ENCODE data around the gene SPATA20. TPM values are rescaled to one million over a fixed set of nuclear protein-coding genes. Genes with fewer than 3 reads are reported as not detected.

Gene SPATA20
- total RNA-seq, 1 experiment from 2014 or later, result 149 TPM

DNA sequence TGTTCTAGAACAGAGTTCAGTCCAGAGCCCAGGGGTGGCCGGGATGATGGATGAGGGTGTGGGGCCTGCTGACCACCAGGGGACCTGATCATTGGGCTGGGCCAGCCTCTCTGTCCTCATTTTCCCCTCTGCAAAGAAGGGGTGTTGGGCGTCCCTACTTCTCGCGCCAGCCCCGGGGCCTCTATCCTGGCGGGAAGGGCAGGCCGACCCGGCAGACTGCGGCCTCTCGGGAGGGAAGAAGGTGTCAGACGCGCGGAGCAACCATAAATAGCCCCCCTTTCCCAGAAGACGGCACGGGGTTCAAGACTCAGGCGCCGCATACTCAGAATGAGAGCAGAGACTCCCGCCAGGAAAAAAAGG, 11.6 kb downstream of the SPATA20 start:
- ChIA-PET POLR2A (no interaction called here), CTCF (no interaction called here)
- H3K27ac Mint-ChIP-seq (ENCODE audit: unreplicated experiment), result no peak overlapping the region
- TF ChIP-seq, protein P1, sequence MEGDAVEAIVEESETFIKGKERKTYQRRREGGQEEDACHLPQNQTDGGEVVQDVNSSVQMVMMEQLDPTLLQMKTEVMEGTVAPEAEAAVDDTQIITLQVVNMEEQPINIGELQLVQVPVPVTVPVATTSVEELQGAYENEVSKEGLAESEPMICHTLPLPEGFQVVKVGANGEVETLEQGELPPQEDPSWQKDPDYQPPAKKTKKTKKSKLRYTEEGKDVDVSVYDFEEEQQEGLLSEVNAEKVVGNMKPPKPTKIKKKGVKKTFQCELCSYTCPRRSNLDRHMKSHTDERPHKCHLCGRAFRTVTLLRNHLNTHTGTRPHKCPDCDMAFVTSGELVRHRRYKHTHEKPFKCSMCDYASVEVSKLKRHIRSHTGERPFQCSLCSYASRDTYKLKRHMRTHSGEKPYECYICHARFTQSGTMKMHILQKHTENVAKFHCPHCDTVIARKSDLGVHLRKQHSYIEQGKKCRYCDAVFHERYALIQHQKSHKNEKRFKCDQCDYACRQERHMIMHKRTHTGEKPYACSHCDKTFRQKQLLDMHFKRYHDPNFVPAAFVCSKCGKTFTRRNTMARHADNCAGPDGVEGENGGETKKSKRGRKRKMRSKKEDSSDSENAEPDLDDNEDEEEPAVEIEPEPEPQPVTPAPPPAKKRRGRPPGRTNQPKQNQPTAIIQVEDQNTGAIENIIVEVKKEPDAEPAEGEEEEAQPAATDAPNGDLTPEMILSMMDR (IDR thresholded peaks at IDR 0.05; ENCODE audit: insufficient read depth in 1 of 2, low read depth in 1 of 2, low read length in 1 of 2, severe bottlenecking in 1 of 2, unreplicated experiment in 1 of 2), result no peak
- Histone ChIP-seq H3K4me1 (peaks cover 16% of the 10 kb centered on the region), H3K36me3 (ENCODE audit: control insufficient read depth, insufficient read depth, low read length) (no peaks in the 10 kb centered on the region), H3K9me3 (no peaks in the 10 kb centered on the region), H3K4me3 (ENCODE audit: low read depth, low read length) (no peak overlapping the region), H3K27me3 (replicated peaks; ENCODE audit: control insufficient read depth, insufficient read depth, low read length) (peaks cover 11% of the 10 kb centered on the region)
- H3K27me3 Mint-ChIP-seq (ENCODE audit: insufficient read depth, unreplicated experiment), result peaks cover 12% of the 10 kb centered on the region
- H3K4me1 Mint-ChIP-seq (ENCODE audit: low read depth, unreplicated experiment), result no peaks in the 10 kb centered on the region
- H3K4me3 Mint-ChIP-seq (ENCODE audit: unreplicated experiment), result peak overlapping the region; percentile 87
- BruUV-seq (replicated peaks), result no TSS peak
- peaks cover 27% of the 10 kb centered on the region for H3K36me3 Mint-ChIP-seq (ENCODE audit: insufficient read depth, unreplicated experiment)
- intact Hi-C loops (cut with micrococcal nuclease; ENCODE audit: unreplicated experiment), result no loop called here
- no peak for DNase-seq
- no peaks in the 10 kb centered on the region for H3K9me3 Mint-ChIP-seq (ENCODE audit: unreplicated experiment)

DNA sequence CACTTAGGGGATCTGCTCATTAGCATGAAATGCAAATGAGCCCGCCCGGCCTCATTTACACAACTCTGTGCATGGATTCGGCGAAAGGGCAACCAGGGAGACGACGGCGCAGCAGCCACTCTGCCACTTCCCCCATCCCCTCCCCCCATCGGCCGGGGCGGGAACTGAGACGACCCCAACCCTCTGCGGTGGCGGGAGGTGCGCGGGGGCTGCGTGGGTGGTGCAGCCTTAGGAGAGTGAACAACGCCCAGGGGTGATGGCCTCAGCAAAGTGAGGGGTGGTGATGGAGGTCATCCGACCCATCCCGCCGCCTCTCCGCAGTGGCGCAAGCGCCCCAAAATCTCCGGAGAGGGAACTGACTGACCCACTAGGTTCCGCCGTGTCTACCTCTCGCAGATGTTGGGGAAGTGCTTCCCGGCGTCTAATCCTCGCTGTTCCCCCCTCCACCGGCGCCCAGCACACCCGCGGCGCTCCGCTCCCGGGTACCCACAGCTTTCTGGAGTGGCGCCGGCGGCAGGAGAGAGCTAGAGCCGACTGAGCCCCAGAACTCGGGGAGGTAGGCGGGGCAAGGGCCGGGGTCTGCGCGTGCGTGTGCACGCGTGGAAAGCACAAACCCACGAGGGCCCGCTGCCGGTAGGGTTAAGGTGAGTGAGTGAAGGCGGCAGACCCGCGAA, 12.1 kb downstream of the SPATA20 start:
- H3K9me3 Mint-ChIP-seq (ENCODE audit: unreplicated experiment), result no peaks in the 10 kb centered on the region
- intact Hi-C loops (cut with micrococcal nuclease; ENCODE audit: unreplicated experiment), result no loop called here
- CTCF ChIA-PET, result interaction anchor here (0.8 to 6.4 kb wide), 6 partner anchors 9 to 134 kb away, joined by 3 to 103 read pairs (median 32); no protein-coding TSS in a partner anchor
- H3K27me3 ChIP-seq (replicated peaks; ENCODE audit: control insufficient read depth, insufficient read depth, low read length), result peaks cover 12% of the 10 kb centered on the region
- TF ChIP-seq, protein P1 (IDR thresholded peaks at IDR 0.05; ENCODE audit: insufficient read depth in 1 of 2, low read depth in 1 of 2, low read length in 1 of 2, severe bottlenecking in 1 of 2, unreplicated experiment in 1 of 2), result no peak
- no peak overlapping the region for H3K4me3 ChIP-seq (ENCODE audit: low read depth, low read length)
- peaks cover 16% of the 10 kb centered on the region for H3K4me1 ChIP-seq
- peaks cover 5% of the 10 kb centered on the region for H3K4me1 Mint-ChIP-seq (ENCODE audit: low read depth, unreplicated experiment)
- DNase-seq, result no peak
- POLR2A ChIA-PET, result interaction anchor here (0.6 to 2.4 kb wide), 7 partner anchors 9 to 160 kb away, joined by 3 to 14 read pairs (median 6); partner anchors contain the start of gene LUC7L3
- H3K36me3 Mint-ChIP-seq (ENCODE audit: insufficient read depth, unreplicated experiment), result peaks cover 27% of the 10 kb centered on the region
- H3K36me3 ChIP-seq (ENCODE audit: control insufficient read depth, insufficient read depth, low read length), result no peaks in the 10 kb centered on the region
- no peaks in the 10 kb centered on the region for H3K9me3 ChIP-seq
- H3K4me3 Mint-ChIP-seq (ENCODE audit: unreplicated experiment), result peak overlapping the region; percentile 87
- no TSS peak for BruUV-seq (replicated peaks)
- peaks cover 15% of the 10 kb centered on the region for H3K27me3 Mint-ChIP-seq (ENCODE audit: insufficient read depth, unreplicated experiment)
- H3K27ac Mint-ChIP-seq (ENCODE audit: unreplicated experiment), result no peak overlapping the region

- peaks cover 16% of the 10 kb centered on the region for H3K27me3 Mint-ChIP-seq (ENCODE audit: insufficient read depth, unreplicated experiment)
- H3K4me1 Mint-ChIP-seq (ENCODE audit: low read depth, unreplicated experiment), result peaks cover 7% of the 10 kb centered on the region
- DNase-seq, result peak; percentile 95 to 97
- CTCF ChIA-PET, result interaction anchor here (0.5 to 6.4 kb wide), 26 partner anchors 7 to 385 kb away, joined by 3 to 103 read pairs (median 6); partner anchors contain the start of genes LRRC59, RSAD1 and SPATA20
- BruUV-seq (replicated peaks), result no TSS peak
- H3K27me3 ChIP-seq (replicated peaks; ENCODE audit: control insufficient read depth, insufficient read depth, low read length), result peaks cover 12% of the 10 kb centered on the region
- peaks cover 27% of the 10 kb centered on the region for H3K36me3 Mint-ChIP-seq (ENCODE audit: insufficient read depth, unreplicated experiment)
- no peaks in the 10 kb centered on the region for H3K36me3 ChIP-seq (ENCODE audit: control insufficient read depth, insufficient read depth, low read length)
- intact Hi-C loops (cut with micrococcal nuclease; ENCODE audit: unreplicated experiment), result loop anchor here (1.0 to 2.0 kb wide), 3 partner anchors 12 to 134 kb away; partner anchors contain the start of gene SPATA20
- peak overlapping the region; percentile 87 for H3K4me3 Mint-ChIP-seq (ENCODE audit: unreplicated experiment)
- no peaks in the 10 kb centered on the region for H3K9me3 ChIP-seq
- TF ChIP-seq, protein P1 (IDR thresholded peaks at IDR 0.05; ENCODE audit: insufficient read depth in 1 of 2, low read depth in 1 of 2, low read length in 1 of 2, severe bottlenecking in 1 of 2, unreplicated experiment in 1 of 2), result no peak
- no peaks in the 10 kb centered on the region for H3K9me3 Mint-ChIP-seq (ENCODE audit: unreplicated experiment)
- H3K27ac Mint-ChIP-seq (ENCODE audit: unreplicated experiment), result peak overlapping the region; percentile 52
- POLR2A ChIA-PET, result interaction anchor here (0.6 to 2.4 kb wide), 15 partner anchors 9 to 307 kb away, joined by 3 to 16 read pairs (median 5); partner anchors contain the start of genes LUC7L3 and TOB1
- H3K4me3 ChIP-seq (ENCODE audit: low read depth, low read length), result peak overlapping the region; percentile 41
- peaks cover 16% of the 10 kb centered on the region for H3K4me1 ChIP-seq
Observed at GRCh38 chr17:50559674-50560184, 12.8 kb downstream of the SPATA20 start.
